Type B pancreatic cell (in vitro differentiated cells): ENCODE results near the gene RBMS3. TPM values are rescaled to one million over a fixed set of nuclear protein-coding genes. Genes with fewer than 3 reads are reported as not detected.

Experiments used
- DNase-seq: peaks from one replicate; pipeline ENCODE4 v3.0.0; 2021; ENCODE audit warnings: mixed read lengths; ENCODE audit not compliant: unreplicated experiment; ENCODE audit errors: extremely low spot score
- H3K27ac Mint-ChIP-seq: 2 replicates; pipeline ENCODE4 v1.8.0; 2021; ENCODE audit warnings: mild to moderate bottlenecking, mixed read lengths
- H3K27me3 Mint-ChIP-seq: 2 replicates; pipeline ENCODE4 v1.8.0; 2021; ENCODE audit warnings: mixed read lengths
- H3K36me3 Mint-ChIP-seq: 2 replicates; pipeline ENCODE4 v1.8.0; 2021; ENCODE audit warnings: mixed read lengths
- H3K4me1 Mint-ChIP-seq: one replicate; pipeline ENCODE4 v1.8.0; 2021; ENCODE audit warnings: mixed read lengths; ENCODE audit not compliant: unreplicated experiment
- H3K4me3 Mint-ChIP-seq: 2 replicates; pipeline ENCODE4 v1.8.0; 2021; ENCODE audit warnings: mild to moderate bottlenecking, mixed read lengths
- H3K9me3 Mint-ChIP-seq: 2 replicates; pipeline ENCODE4 v1.8.0; 2021; ENCODE audit warnings: mixed read lengths
- total RNA-seq: library from RNA; stranded (reverse); gene quantifications from 2 replicates; pipeline ENCODE4 v1.2.1, GENCODE V29; 2021; ENCODE audit warnings: low replicate concordance
- TF ChIP-seq, protein P1 (sequence below): fragments of 200-600 bp; sonication (generic); conservative IDR thresholded peaks from 2 replicates; pipeline ENCODE4 v1.5.0; 2021; ENCODE audit warnings: antibody characterized with exemption, mild to moderate bottlenecking

Gene RBMS3
- total RNA-seq, 1 donor from 2014 or later, result 36.6 TPM

GRCh38 chr3:29591579-29591978 lies 310.7 kb downstream of the RBMS3 start:
- Mint-ChIP-seq H3K4me1 (peaks cover 5% of the 10 kb centered on the region), H3K27ac (no peak overlapping the region), H3K27me3 (no peaks in the 10 kb centered on the region), H3K4me3 (no peak overlapping the region), H3K36me3 (peaks cover 3% of the 10 kb centered on the region), H3K9me3 (peaks cover 6% of the 10 kb centered on the region)
- no peak for DNase-seq
- TF ChIP-seq, protein P1, sequence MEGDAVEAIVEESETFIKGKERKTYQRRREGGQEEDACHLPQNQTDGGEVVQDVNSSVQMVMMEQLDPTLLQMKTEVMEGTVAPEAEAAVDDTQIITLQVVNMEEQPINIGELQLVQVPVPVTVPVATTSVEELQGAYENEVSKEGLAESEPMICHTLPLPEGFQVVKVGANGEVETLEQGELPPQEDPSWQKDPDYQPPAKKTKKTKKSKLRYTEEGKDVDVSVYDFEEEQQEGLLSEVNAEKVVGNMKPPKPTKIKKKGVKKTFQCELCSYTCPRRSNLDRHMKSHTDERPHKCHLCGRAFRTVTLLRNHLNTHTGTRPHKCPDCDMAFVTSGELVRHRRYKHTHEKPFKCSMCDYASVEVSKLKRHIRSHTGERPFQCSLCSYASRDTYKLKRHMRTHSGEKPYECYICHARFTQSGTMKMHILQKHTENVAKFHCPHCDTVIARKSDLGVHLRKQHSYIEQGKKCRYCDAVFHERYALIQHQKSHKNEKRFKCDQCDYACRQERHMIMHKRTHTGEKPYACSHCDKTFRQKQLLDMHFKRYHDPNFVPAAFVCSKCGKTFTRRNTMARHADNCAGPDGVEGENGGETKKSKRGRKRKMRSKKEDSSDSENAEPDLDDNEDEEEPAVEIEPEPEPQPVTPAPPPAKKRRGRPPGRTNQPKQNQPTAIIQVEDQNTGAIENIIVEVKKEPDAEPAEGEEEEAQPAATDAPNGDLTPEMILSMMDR, result no peak

- H3K4me1 Mint-ChIP-seq, result peaks cover 12% of the 10 kb centered on the region
- DNase-seq, result no peak
- peaks cover 6% of the 10 kb centered on the region for H3K9me3 Mint-ChIP-seq
- H3K4me3 Mint-ChIP-seq, result no peak overlapping the region
- H3K27ac Mint-ChIP-seq, result no peak overlapping the region
- no peaks in the 10 kb centered on the region for H3K27me3 Mint-ChIP-seq
- H3K36me3 Mint-ChIP-seq, result peaks cover 3% of the 10 kb centered on the region
- TF ChIP-seq, protein P1, result no peak
Observed at GRCh38 chr3:29593802-29594201, 312.9 kb downstream of the RBMS3 start.

DNA sequence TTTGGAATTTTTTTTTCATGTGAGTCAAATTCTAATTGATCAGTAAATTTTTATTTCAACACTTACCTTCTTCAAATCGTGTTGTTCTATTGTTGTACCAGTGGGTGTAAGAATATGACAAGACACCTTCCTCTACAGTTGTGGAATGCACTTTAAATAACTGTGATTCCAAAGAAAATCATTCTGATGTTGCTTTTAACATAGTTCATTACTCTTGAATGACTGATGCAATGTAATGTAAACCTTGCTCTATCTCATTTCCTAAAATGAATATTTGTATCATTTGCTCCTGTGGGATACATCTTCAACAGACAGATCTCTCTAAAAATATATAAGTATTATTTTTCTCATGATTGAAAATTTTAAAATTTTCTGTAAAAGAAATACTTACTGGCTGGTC lies 313.4 kb downstream of the RBMS3 start:
- no peaks in the 10 kb centered on the region for H3K27me3 Mint-ChIP-seq
- TF ChIP-seq, protein P1, result no peak
- H3K36me3 Mint-ChIP-seq, result peaks cover 3% of the 10 kb centered on the region
- peaks cover 10% of the 10 kb centered on the region for H3K4me1 Mint-ChIP-seq
- H3K4me3 Mint-ChIP-seq, result no peak overlapping the region
- no peak overlapping the region for H3K27ac Mint-ChIP-seq
- peaks cover 6% of the 10 kb centered on the region for H3K9me3 Mint-ChIP-seq
- no peak for DNase-seq

- H3K9me3 Mint-ChIP-seq, result peaks cover 6% of the 10 kb centered on the region
- TF ChIP-seq, protein P1, result no peak
- DNase-seq, result no peak
- H3K36me3 Mint-ChIP-seq, result peaks cover 3% of the 10 kb centered on the region
- no peak overlapping the region for H3K4me3 Mint-ChIP-seq
- H3K4me1 Mint-ChIP-seq, result peaks cover 15% of the 10 kb centered on the region
- H3K27ac Mint-ChIP-seq, result no peak overlapping the region
- H3K27me3 Mint-ChIP-seq, result no peaks in the 10 kb centered on the region
Observed at GRCh38 chr3:29597376-29598008, 316.6 kb downstream of the RBMS3 start.

GRCh38 chr3:29601861-29602585 lies 321.2 kb downstream of the RBMS3 start:
- DNase-seq, result no peak
- peaks cover 15% of the 10 kb centered on the region for H3K4me1 Mint-ChIP-seq
- TF ChIP-seq, protein P1, result no peak
- H3K27ac Mint-ChIP-seq, result no peak overlapping the region
- no peaks in the 10 kb centered on the region for H3K36me3 Mint-ChIP-seq
- H3K27me3 Mint-ChIP-seq, result no peaks in the 10 kb centered on the region
- H3K4me3 Mint-ChIP-seq, result no peak overlapping the region
- H3K9me3 Mint-ChIP-seq, result no peaks in the 10 kb centered on the region
